Hematopoietic multipotent progenitor cell treated with erythropoietin and hydrocortisone succinate and interleukin-3 and kit ligand, for 4 days (in vitro differentiated cells): ENCODE data around the gene TOMM22.
A peak's percentile ranks its signal among the peaks of the same experiment; 100 is the strongest.

Source experiments
- DNase-seq: peaks from one replicate; pipeline ENCODE4 v3.0.0-alpha.2; 2015

Gene TOMM22

GRCh38 chr22:38715852-38716251, 34.1 kb downstream of the TOMM22 start:
- DNase-seq, result no peak

- DNase-seq, result no peak
Observed at GRCh38 chr22:38716271-38716670, 34.5 kb downstream of the TOMM22 start.

- DNase-seq, result no peak
Observed at GRCh38 chr22:38716826-38717225, 35.1 kb downstream of the TOMM22 start.

GRCh38 chr22:38717244-38717643, 35.5 kb downstream of the TOMM22 start:
- no peak for DNase-seq

GRCh38 chr22:38718414-38718813, 36.7 kb downstream of the TOMM22 start:
- no peak for DNase-seq

GRCh38 chr22:38719196-38719595, 37.4 kb downstream of the TOMM22 start:
- no peak for DNase-seq

GRCh38 chr22:38720350-38720749, 38.6 kb downstream of the TOMM22 start:
- DNase-seq, result no peak

- DNase-seq, result no peak
Observed at GRCh38 chr22:38721551-38721950, 39.8 kb downstream of the TOMM22 start.

- no peak for DNase-seq
Observed at GRCh38 chr22:38724176-38724575, 42.4 kb downstream of the TOMM22 start.

GRCh38 chr22:38724926-38725571, 43.3 kb downstream of the TOMM22 start:
- peak; percentile 83 for DNase-seq

GRCh38 chr22:38725900-38726655, 44.3 kb downstream of the TOMM22 start:
- DNase-seq, result no peak

- DNase-seq, result no peak
Observed at GRCh38 chr22:38727123-38727522, 45.4 kb downstream of the TOMM22 start.

- DNase-seq, result no peak
Observed at GRCh38 chr22:38727530-38728451, 46.0 kb downstream of the TOMM22 start.

GRCh38 chr22:38728871-38729796, 47.4 kb downstream of the TOMM22 start:
- DNase-seq, result no peak

- DNase-seq, result no peak
Observed at GRCh38 chr22:38729946-38730345, 48.2 kb downstream of the TOMM22 start.

- DNase-seq, result no peak
Observed at GRCh38 chr22:38730411-38730871, 48.7 kb downstream of the TOMM22 start.

- DNase-seq, result no peak
Observed at GRCh38 chr22:38731703-38732161, 50.0 kb downstream of the TOMM22 start.

GRCh38 chr22:38732251-38732815, 50.6 kb downstream of the TOMM22 start:
- no peak for DNase-seq

GRCh38 chr22:38733329-38733723, 51.6 kb downstream of the TOMM22 start:
- peak; percentile 72 for DNase-seq

GRCh38 chr22:38733724-38734381, 52.1 kb downstream of the TOMM22 start:
- no peak for DNase-seq

- DNase-seq, result peak; percentile 66
Observed at GRCh38 chr22:38734421-38735100, 52.8 kb downstream of the TOMM22 start.
